ENCODE results near the gene TMEM219.

GRCh38 chr16:29927070-29927905, 34.6 kb upstream of the TMEM219 start:
- TF ChIP-seq EZH2 (IDR thresholded peaks at IDR 0.05; ENCODE audit: borderline replicate concordance) = no peak
- TF ChIP-seq CTCF (IDR thresholded peaks at IDR 0.05; ENCODE audit: poor library complexity) = no peak
